Parathyroid adenoma (tissue), 2 donors: ENCODE measurements around the gene TRIM22.

Source experiments
- H2AFZ ChIP-seq: fragments of 300-600 bp; sonication (generic); one replicate; pipeline ENCODE4 v1.7.0; 2017; ENCODE audit warnings: antibody characterized with exemption, mild to moderate bottlenecking
- H3K27ac ChIP-seq: fragments of 300-600 bp; sonication (generic); one replicate; pipeline ENCODE4 v1.7.0; 2017
- H3K27me3 ChIP-seq: fragments of 300-600 bp; sonication (generic); one replicate; pipeline ENCODE4 v1.7.0; 2017; ENCODE audit warnings: low read length; ENCODE audit not compliant: control insufficient read depth, insufficient read depth
- H3K36me3 ChIP-seq: fragments of 300-600 bp; sonication (generic); one replicate; pipeline ENCODE4 v1.7.0; 2017; ENCODE audit warnings: low read length; ENCODE audit not compliant: control insufficient read depth, insufficient read depth
- H3K4me1 ChIP-seq: fragments of 300-600 bp; sonication (generic); one replicate; pipeline ENCODE4 v1.7.0; 2017; ENCODE audit warnings: control low read depth
- H3K4me2 ChIP-seq: fragments of 300-600 bp; sonication (generic); one replicate; pipeline ENCODE4 v1.7.0; 2017; ENCODE audit warnings: low read length
- H3K4me3 ChIP-seq: fragments of 300-600 bp; sonication (generic); one replicate; pipeline ENCODE4 v1.7.0; 2017; ENCODE audit warnings: low read depth, low read length
- H3K79me2 ChIP-seq: fragments of 300-600 bp; sonication (generic); one replicate; pipeline ENCODE4 v1.7.0; 2017; ENCODE audit warnings: control low read depth
- H3K9ac ChIP-seq: fragments of 300-600 bp; sonication (generic); one replicate; pipeline ENCODE4 v1.7.0; 2017; ENCODE audit warnings: mild to moderate bottlenecking
- H3K9me3 ChIP-seq: fragments of 300-600 bp; sonication (generic); one replicate; pipeline ENCODE4 v1.7.0; 2017; ENCODE audit warnings: low read length; ENCODE audit not compliant: control insufficient read depth
- TF ChIP-seq, protein P1 (sequence below): fragments of 300-600 bp; sonication (generic); IDR thresholded peaks from one replicate; pipeline ENCODE4 v1.7.0; 2017; ENCODE audit warnings: antibody characterized with exemption, mild to moderate bottlenecking
- donor health status: primary hyperparathyroidism.

The TRIM22 gene, protein sequence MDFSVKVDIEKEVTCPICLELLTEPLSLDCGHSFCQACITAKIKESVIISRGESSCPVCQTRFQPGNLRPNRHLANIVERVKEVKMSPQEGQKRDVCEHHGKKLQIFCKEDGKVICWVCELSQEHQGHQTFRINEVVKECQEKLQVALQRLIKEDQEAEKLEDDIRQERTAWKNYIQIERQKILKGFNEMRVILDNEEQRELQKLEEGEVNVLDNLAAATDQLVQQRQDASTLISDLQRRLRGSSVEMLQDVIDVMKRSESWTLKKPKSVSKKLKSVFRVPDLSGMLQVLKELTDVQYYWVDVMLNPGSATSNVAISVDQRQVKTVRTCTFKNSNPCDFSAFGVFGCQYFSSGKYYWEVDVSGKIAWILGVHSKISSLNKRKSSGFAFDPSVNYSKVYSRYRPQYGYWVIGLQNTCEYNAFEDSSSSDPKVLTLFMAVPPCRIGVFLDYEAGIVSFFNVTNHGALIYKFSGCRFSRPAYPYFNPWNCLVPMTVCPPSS

DNA sequence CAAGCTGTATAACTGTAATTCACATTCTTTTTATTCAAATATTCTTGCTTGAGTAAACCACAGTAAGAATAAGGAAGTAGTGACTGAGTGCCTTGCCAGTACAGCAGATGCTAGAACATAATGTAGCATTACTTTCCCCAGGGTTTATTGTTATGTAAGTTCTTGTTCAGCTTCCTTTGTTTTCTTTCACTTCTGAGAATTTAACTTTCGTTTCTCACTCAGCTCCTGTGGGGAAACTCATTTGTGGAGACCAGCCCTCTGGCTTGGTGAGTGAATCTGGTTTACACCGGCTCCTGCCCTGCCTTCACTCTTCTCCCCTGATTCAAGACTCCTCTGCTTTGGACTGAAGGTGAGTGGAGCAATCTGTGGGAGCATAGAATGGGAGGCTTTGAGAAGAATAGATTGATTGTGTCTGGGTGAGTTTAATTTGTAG is at the start of gene TRIM22:
Gene TRIM22 (plus strand): TSS at position 240 of the 433 bp plus-strand sequence. CDS start 6,443 bp downstream, outside the sequence.
- Histone ChIP-seq H3K9me3 (no peaks in the 10 kb centered on the region), H3K9ac (no peak within 1 kb of the TSS), H3K4me2 (no peak within 1 kb of the TSS), H3K4me1 (no peaks in the 10 kb centered on the region), H3K27me3 (no peaks in the 10 kb centered on the region), H3K36me3 (no peaks in the 10 kb centered on the region), H2AFZ (peak within 1 kb of the TSS; percentile 19), H3K79me2 (no peaks in the 10 kb centered on the region), H3K27ac (peak within 1 kb of the TSS; percentile 68), H3K4me3 (peak within 1 kb of the TSS; percentile 47)
- TF ChIP-seq, protein P1, sequence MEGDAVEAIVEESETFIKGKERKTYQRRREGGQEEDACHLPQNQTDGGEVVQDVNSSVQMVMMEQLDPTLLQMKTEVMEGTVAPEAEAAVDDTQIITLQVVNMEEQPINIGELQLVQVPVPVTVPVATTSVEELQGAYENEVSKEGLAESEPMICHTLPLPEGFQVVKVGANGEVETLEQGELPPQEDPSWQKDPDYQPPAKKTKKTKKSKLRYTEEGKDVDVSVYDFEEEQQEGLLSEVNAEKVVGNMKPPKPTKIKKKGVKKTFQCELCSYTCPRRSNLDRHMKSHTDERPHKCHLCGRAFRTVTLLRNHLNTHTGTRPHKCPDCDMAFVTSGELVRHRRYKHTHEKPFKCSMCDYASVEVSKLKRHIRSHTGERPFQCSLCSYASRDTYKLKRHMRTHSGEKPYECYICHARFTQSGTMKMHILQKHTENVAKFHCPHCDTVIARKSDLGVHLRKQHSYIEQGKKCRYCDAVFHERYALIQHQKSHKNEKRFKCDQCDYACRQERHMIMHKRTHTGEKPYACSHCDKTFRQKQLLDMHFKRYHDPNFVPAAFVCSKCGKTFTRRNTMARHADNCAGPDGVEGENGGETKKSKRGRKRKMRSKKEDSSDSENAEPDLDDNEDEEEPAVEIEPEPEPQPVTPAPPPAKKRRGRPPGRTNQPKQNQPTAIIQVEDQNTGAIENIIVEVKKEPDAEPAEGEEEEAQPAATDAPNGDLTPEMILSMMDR = no peak

DNA sequence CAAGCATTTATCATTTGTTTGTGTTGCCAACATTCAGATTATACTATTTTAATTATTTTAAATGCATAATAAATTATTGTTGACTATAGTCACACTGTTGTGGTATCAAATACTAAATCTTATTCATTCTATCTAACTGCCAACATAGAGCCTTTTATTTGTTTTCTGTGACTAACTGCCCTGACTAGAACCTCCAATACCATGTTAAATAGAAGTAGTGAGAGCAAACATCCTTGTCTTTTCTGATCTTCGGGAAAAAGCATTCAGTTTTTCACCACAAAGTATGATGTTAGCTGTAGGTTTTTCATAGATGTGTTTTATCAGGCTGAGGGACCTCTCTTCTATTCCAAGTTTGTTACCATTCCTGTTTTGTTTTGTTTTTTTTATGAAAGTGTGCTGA is 49.6 kb upstream of the TRIM22 start:
- no peaks in the 10 kb centered on the region for H3K36me3 ChIP-seq
- H3K4me2 ChIP-seq = no peak overlapping the region
- TF ChIP-seq, protein P1 = no peak

DNA sequence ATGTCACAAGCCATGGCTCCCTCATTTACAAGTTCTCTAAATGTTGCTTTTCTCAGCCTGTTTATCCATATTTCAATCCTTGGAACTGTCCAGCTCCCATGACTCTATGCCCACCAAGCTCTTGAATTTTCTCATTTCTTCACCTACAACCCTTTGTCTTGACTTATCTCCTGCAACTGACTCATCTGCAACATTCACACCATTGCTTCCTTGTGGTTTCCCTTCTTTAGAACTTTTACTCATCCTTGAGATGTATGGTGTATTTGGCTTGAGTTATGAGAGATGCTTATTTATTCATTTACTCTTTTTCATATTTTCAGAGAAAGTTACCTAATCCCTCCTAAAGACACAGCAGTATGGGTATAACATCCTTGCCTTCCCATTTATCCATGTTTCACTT is 46.0 kb upstream of the TRIM22 start:
- Histone ChIP-seq H3K79me2 (no peaks in the 10 kb centered on the region), H2AFZ (no peak overlapping the region), H3K27me3 (no peaks in the 10 kb centered on the region), H3K4me1 (no peaks in the 10 kb centered on the region), H3K9me3 (no peaks in the 10 kb centered on the region), H3K27ac (no peak overlapping the region), H3K4me2 (no peak overlapping the region), H3K36me3 (no peaks in the 10 kb centered on the region), H3K4me3 (no peak overlapping the region), H3K9ac (no peak overlapping the region)
- TF ChIP-seq, protein P1 = no peak

More for the DNA sequence above, 49.6 kb upstream of the TRIM22 start:
- Histone ChIP-seq H3K9me3 (no peaks in the 10 kb centered on the region), H3K4me1 (no peaks in the 10 kb centered on the region), H3K27ac (no peak overlapping the region), H2AFZ (no peak overlapping the region), H3K79me2 (no peaks in the 10 kb centered on the region), H3K4me3 (no peak overlapping the region), H3K9ac (no peak overlapping the region), H3K27me3 (no peaks in the 10 kb centered on the region)

DNA sequence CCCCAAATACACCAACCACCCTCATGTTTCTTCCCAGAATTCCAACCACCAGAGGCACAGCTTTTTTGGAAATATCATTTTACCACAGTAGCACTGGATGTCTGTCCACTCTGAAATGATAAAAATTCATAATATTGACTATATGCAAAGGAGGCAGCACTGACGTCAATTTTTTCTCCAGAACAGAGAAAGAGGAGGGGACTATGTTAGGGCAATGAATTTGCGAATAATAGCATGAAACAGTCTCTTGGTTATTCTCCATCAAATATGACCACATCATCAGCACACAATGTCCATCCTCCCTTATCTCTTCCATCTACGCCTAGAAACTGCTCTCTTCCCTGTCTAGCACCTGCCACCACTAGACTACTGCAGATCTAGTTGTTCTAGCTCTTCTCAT is 43.5 kb upstream of the TRIM22 start:
- H3K79me2 ChIP-seq = no peaks in the 10 kb centered on the region
- no peak overlapping the region for H3K27ac ChIP-seq
- no peaks in the 10 kb centered on the region for H3K4me1 ChIP-seq
- TF ChIP-seq, protein P1 = no peak
- H3K27me3 ChIP-seq = no peaks in the 10 kb centered on the region
- no peaks in the 10 kb centered on the region for H3K9me3 ChIP-seq
- H3K36me3 ChIP-seq = no peaks in the 10 kb centered on the region
- H3K4me3 ChIP-seq = no peak overlapping the region
- H3K4me2 ChIP-seq = no peak overlapping the region
- no peak overlapping the region for H2AFZ ChIP-seq
- no peak overlapping the region for H3K9ac ChIP-seq
